ENCODE measurements around the gene CLMN. TPM values are rescaled to one million over a fixed set of nuclear protein-coding genes. Genes with fewer than 3 reads are reported as not detected.
"Not testable (repeated sequence)": the region's sequence is repeated elsewhere in the genome, so short reads cannot be mapped to it uniquely, and the experiment has no call there.

CLMN gene
- total RNA-seq, 2 donors from 2014 or later = 3.4 to 4.0 TPM

DNA sequence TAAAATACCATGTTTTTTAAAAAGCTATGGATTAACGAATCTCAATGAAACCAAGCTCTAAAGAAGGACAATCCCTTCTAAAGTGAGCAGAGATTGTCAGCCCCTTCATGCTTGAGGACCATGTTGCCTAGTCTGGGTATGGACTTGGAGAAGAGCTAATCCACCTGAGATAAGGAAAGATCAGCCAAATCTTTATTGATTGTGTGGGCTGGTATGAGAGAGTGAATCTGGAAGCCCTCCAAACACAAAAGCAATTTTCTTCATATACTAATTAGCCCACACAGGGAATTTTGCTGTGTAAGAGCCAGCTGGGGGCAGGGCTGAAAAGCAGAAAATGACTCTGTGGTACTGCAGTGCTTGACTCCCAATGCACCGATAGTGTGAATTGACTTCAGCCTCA is 115.0 kb downstream of the CLMN start:
- DNase-seq (ENCODE audit: low spot score) = no peak
- H3K4me1 ChIP-seq = peaks cover 0 to 5% of the 10 kb centered on the region in 2 donors
- no peak overlapping the region for H3K4me3 ChIP-seq
- TF ChIP-seq, protein P1, sequence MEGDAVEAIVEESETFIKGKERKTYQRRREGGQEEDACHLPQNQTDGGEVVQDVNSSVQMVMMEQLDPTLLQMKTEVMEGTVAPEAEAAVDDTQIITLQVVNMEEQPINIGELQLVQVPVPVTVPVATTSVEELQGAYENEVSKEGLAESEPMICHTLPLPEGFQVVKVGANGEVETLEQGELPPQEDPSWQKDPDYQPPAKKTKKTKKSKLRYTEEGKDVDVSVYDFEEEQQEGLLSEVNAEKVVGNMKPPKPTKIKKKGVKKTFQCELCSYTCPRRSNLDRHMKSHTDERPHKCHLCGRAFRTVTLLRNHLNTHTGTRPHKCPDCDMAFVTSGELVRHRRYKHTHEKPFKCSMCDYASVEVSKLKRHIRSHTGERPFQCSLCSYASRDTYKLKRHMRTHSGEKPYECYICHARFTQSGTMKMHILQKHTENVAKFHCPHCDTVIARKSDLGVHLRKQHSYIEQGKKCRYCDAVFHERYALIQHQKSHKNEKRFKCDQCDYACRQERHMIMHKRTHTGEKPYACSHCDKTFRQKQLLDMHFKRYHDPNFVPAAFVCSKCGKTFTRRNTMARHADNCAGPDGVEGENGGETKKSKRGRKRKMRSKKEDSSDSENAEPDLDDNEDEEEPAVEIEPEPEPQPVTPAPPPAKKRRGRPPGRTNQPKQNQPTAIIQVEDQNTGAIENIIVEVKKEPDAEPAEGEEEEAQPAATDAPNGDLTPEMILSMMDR (IDR thresholded peaks at IDR 0.05) = no peak
- peaks cover 0 to 26% of the 10 kb centered on the region in 2 donors for H3K9me3 ChIP-seq
- H3K27me3 ChIP-seq = no peaks in the 10 kb centered on the region
- H3K36me3 ChIP-seq = peaks cover 10% of the 10 kb centered on the region
- H3K27ac ChIP-seq = no peak overlapping the region

DNA sequence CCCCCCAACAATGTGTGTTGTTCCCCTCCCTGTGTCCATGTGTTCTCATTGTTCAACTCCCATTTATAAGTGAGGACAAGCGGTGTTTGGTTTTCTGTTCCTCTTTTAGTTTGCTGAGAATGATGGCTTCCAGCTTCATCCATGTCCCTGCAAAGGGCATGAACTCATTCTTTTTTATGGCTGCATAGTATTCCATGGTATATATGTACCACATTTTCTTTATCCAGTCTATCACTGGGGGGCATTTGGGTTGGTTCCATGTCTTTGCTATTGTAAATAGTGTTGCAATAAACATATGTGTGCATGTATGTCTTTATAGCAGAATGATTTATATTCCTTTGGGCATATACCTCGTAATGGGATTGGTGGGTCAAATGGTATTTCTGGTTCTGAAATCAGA is 118.0 kb downstream of the CLMN start:
- H3K4me1 ChIP-seq; DNase-seq (ENCODE audit: low spot score); H3K27me3 ChIP-seq; H3K4me3 ChIP-seq; H3K27ac ChIP-seq: not testable (repeated sequence)
- H3K9me3 ChIP-seq = peaks cover 0 to 26% of the 10 kb centered on the region in 2 donors
- peaks cover 10% of the 10 kb centered on the region for H3K36me3 ChIP-seq

GRCh38 chr14:95200404-95200803 is 119.3 kb downstream of the CLMN start:
- Histone ChIP-seq H3K9me3 (peaks cover 0 to 21% of the 10 kb centered on the region in 2 donors), H3K27me3 (no peaks in the 10 kb centered on the region), H3K36me3 (peaks cover 10% of the 10 kb centered on the region), H3K4me3 (no peak overlapping the region), H3K4me1 (peaks cover 0 to 5% of the 10 kb centered on the region in 2 donors), H3K27ac (no peak overlapping the region)
- DNase-seq (ENCODE audit: low spot score) = no peak
- TF ChIP-seq, protein P1 (IDR thresholded peaks at IDR 0.05) = no peak

DNA sequence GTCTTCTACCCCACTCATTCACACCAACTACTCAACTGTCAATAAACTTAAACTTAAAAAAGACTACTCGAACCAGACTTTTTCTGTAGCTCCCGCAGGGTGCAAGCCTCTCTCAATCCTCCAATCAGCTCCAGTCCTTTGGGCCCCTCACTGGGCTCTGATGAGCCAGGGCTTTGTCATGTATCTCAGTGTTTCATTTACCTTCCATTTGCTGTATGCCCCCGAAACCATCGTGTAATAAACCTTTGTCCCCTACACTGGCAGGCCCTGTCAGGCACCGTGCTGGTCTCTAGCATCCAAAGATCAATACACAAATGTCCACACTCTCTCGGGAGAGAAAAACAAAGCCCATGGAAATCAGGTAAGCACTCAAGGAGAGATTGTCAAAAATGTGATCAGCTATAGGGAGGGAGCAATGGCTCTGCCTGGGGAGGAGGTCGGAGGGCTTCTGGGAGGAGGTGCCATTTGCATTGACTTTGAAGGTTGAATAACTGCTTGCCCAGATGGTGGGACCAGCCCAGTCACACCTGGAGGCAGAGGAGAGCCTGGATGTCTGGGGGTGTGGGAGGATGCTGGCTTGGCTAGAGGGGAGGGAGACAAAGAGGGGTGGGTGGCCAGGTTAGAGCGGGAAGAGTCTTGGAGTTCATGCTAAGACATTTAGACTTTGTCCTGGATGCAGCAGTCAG is 120.3 kb downstream of the CLMN start:
- Histone ChIP-seq H3K4me3 (no peak overlapping the region), H3K36me3 (peaks cover 9% of the 10 kb centered on the region), H3K9me3 (peaks cover 0 to 11% of the 10 kb centered on the region in 2 donors), H3K27me3 (no peaks in the 10 kb centered on the region), H3K27ac (no peak overlapping the region), H3K4me1 (peaks cover 0 to 5% of the 10 kb centered on the region in 2 donors)
- DNase-seq (ENCODE audit: low spot score) = no peak
- TF ChIP-seq, protein P1 (IDR thresholded peaks at IDR 0.05) = no peak

DNA sequence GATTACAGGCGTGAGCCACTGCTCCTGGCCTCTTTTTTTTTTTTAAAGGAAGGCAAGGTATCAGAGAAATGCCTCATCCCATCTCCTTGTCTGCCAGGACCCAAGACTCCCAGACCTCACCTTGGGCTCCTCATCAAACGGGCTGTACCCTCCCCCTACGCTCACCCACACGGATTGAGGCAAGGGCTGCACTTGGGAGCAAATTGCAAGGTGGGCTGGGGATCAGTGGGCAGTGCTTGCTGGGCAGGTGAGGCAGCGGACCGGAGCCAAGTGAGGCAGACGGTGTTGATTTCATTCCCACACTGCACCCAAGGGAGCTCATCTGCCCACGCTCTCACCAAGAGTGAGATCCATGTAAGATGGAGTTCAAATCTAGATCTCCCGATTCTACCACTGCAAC is 121.4 kb downstream of the CLMN start:
- no peak for DNase-seq (ENCODE audit: low spot score)
- no peak overlapping the region for H3K27ac ChIP-seq
- H3K9me3 ChIP-seq = no peaks in the 10 kb centered on the region
- peaks cover 0 to 5% of the 10 kb centered on the region in 2 donors for H3K4me1 ChIP-seq
- TF ChIP-seq, protein P1 (IDR thresholded peaks at IDR 0.05) = no peak
- H3K4me3 ChIP-seq = no peak overlapping the region
- H3K27me3 ChIP-seq = no peaks in the 10 kb centered on the region
- no peaks in the 10 kb centered on the region for H3K36me3 ChIP-seq

GRCh38 chr14:95197551-95197950 is 122.2 kb downstream of the CLMN start:
- H3K4me1 ChIP-seq = peaks cover 0 to 5% of the 10 kb centered on the region in 2 donors
- no peaks in the 10 kb centered on the region for H3K27me3 ChIP-seq
- no peak overlapping the region for H3K4me3 ChIP-seq
- no peaks in the 10 kb centered on the region for H3K9me3 ChIP-seq
- no peak for DNase-seq (ENCODE audit: low spot score)
- no peak overlapping the region for H3K27ac ChIP-seq
- TF ChIP-seq, protein P1 (IDR thresholded peaks at IDR 0.05) = no peak
- no peaks in the 10 kb centered on the region for H3K36me3 ChIP-seq

Measured in right atrium auricular region (tissue), 2 donors.